ENCODE measurements around the gene MAFG.

GRCh38 chr17:81905993-81906392, 21.5 kb downstream of the MAFG start:
- TF ChIP-seq RAD21 (IDR thresholded peaks at IDR 0.05; ENCODE audit: low read depth) (no peak), MAX (IDR thresholded peaks at IDR 0.05) (no peak), FOXM1 (IDR thresholded peaks at IDR 0.05; ENCODE audit: borderline replicate concordance, low read depth) (no peak), EP300 (IDR thresholded peaks at IDR 0.05; ENCODE audit: borderline replicate concordance) (no peak), CREB1 (IDR thresholded peaks at IDR 0.05; ENCODE audit: low read depth) (no peak)

Measured in Ishikawa (cell line).